OCI-LY1 (cell line): ENCODE data around the gene MRRF.

Experiments used
- H2AFZ ChIP-seq: fragments of 200-600 bp; sonication (generic), shearing (Covaris generic); 2 replicates; pipeline ENCODE4 v1.6.0; 2014; ENCODE audit warnings: antibody characterized with exemption, mild to moderate bottlenecking, low read length
- H3F3A ChIP-seq: fragments of 200-600 bp; sonication (generic), shearing (Covaris generic); 2 replicates; pipeline ENCODE4 v1.6.0; 2014; ENCODE audit warnings: mild to moderate bottlenecking, antibody characterized with exemption, low read length, moderate library complexity; ENCODE audit not compliant: insufficient read depth
- H3K27ac ChIP-seq: fragments of 200-600 bp; sonication (generic); 2 replicates; pipeline ENCODE4 v1.5.1; 2014; ENCODE audit warnings: low read length, mixed run types, mild to moderate bottlenecking, low read depth; ENCODE audit not compliant: poor library complexity, severe bottlenecking
- H3K27me3 ChIP-seq: fragments of 200-600 bp; sonication (generic); 2 replicates; pipeline ENCODE4 v1.6.0; 2014; ENCODE audit warnings: antibody characterized with exemption, mild to moderate bottlenecking, low read length, moderate library complexity; ENCODE audit not compliant: insufficient read depth
- H3K36me3 ChIP-seq: fragments of 200-600 bp; sonication (generic); 2 replicates; pipeline ENCODE4 v1.6.1; 2014; ENCODE audit warnings: mild to moderate bottlenecking, antibody characterized with exemption, low read length, moderate library complexity, mixed read lengths; ENCODE audit not compliant: insufficient read depth
- H3K4me1 ChIP-seq: fragments of 200-600 bp; sonication (generic); 2 replicates; pipeline ENCODE4 v1.5.1; 2014; ENCODE audit warnings: mild to moderate bottlenecking, low read length, moderate library complexity; ENCODE audit not compliant: insufficient read depth, severe bottlenecking
- H3K4me2 ChIP-seq: fragments of 200-600 bp; sonication (generic), shearing (Covaris generic); 2 replicates; pipeline ENCODE4 v1.6.1; 2014; ENCODE audit warnings: low read length
- H3K4me3 ChIP-seq: fragments of 200-600 bp; sonication (generic); 2 replicates; pipeline ENCODE4 v1.5.1; 2014; ENCODE audit warnings: low read length, low read depth, mild to moderate bottlenecking, mixed read lengths; ENCODE audit not compliant: poor library complexity, severe bottlenecking
- H3K79me2 ChIP-seq: fragments of 200-600 bp; shearing (Covaris generic); 2 replicates; pipeline ENCODE4 v1.6.1; 2016; ENCODE audit warnings: mixed run types, low read length, mixed read lengths; ENCODE audit not compliant: insufficient read depth
- H3K9ac ChIP-seq: fragments of 200-600 bp; sonication (generic), shearing (Covaris generic); 2 replicates; pipeline ENCODE4 v1.6.1; 2014; ENCODE audit warnings: mild to moderate bottlenecking, low read length, mixed read lengths
- H3K9me2 ChIP-seq: fragments of 200-600 bp; sonication (generic), shearing (Covaris generic); 2 replicates; pipeline ENCODE4 v1.6.1; 2014; ENCODE audit warnings: low read depth, mild to moderate bottlenecking, low read length, mixed read lengths
- H3K9me3 ChIP-seq: fragments of 200-600 bp; shearing (Covaris generic); 2 replicates; pipeline ENCODE4 v1.6.1; 2014; ENCODE audit warnings: low read length, mixed read lengths
- H4K20me1 ChIP-seq: fragments of 200-600 bp; sonication (generic), shearing (Covaris generic); 2 replicates; pipeline ENCODE4 v1.6.0; 2016; ENCODE audit warnings: mild to moderate bottlenecking, low read length; ENCODE audit not compliant: insufficient read depth
- EZH2 ChIP-seq: fragments of 200-600 bp; sonication (generic), shearing (Covaris generic); IDR thresholded peaks from 2 replicates; pipeline ENCODE4 v1.8.0; 2017; ENCODE audit warnings: borderline replicate concordance, mixed run types, mild to moderate bottlenecking, antibody characterized with exemption, low read length, moderate library complexity, mixed read lengths
- TF ChIP-seq, protein P1 (sequence below): fragments of 200-600 bp; sonication (generic), shearing (Covaris generic); IDR thresholded peaks from 2 replicates; pipeline ENCODE4 v1.5.1; 2017; ENCODE audit warnings: mild to moderate bottlenecking, antibody characterized with exemption, low read length, moderate library complexity, mixed read lengths

MRRF gene

DNA sequence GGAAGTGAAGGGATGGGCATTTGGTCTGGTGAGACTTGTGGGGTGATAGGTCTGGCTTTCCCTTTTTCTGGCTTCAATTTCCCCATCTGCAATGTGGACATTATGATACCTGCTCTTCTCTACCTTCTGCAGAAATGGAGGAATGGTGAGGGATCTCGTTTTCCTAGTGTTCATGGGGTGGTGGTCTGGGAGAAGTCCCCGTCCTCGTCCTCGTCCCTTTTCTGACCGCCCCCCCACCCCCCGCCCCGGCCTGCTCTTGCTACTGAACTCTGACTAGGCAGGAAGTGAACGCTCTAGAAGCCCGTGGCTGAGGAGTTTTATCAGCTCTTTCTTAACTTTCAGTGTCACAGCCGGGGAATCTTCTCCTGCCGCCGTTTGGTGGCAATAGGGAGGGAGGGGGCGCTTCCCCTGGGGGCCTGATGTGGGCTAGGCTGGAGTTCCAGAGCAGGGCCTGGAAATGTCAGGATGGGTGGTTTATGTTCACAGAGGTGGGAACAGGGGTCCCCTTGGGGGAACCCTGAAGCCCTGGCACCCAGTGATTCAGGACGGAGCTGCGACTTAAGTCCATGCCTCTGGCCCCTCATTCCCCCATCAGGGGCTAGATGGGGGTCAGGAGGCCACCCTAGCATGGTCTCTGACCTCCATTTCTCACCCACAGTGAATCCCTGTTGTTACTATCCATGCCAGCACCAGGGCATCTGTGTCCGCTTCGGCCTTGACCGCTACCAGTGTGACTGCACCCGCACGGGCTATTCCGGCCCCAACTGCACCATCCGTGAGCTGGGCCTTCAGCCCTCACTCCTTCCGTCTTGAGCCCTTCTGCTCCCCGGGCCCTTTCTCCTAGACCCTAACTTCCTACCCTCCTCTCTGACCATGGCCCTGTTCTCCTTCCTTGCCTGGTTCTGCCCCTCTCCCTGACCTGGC lies 112.8 kb downstream of the MRRF start:
- Histone ChIP-seq H3K9me2 (no peaks in the 10 kb centered on the region), H3K79me2 (no peaks in the 10 kb centered on the region), H4K20me1 (no peaks in the 10 kb centered on the region), H3F3A (no peaks in the 10 kb centered on the region), H3K9me3 (peaks cover 9% of the 10 kb centered on the region), H3K9ac (no peak overlapping the region), H3K27ac (no peak overlapping the region), H3K4me3 (no peak overlapping the region), H3K4me2 (no peak overlapping the region), H3K36me3 (no peaks in the 10 kb centered on the region), H2AFZ (no peak overlapping the region), H3K27me3 (peaks cover 6% of the 10 kb centered on the region), H3K4me1 (no peaks in the 10 kb centered on the region)
- no peak for TF ChIP-seq EZH2
- TF ChIP-seq, protein P1, sequence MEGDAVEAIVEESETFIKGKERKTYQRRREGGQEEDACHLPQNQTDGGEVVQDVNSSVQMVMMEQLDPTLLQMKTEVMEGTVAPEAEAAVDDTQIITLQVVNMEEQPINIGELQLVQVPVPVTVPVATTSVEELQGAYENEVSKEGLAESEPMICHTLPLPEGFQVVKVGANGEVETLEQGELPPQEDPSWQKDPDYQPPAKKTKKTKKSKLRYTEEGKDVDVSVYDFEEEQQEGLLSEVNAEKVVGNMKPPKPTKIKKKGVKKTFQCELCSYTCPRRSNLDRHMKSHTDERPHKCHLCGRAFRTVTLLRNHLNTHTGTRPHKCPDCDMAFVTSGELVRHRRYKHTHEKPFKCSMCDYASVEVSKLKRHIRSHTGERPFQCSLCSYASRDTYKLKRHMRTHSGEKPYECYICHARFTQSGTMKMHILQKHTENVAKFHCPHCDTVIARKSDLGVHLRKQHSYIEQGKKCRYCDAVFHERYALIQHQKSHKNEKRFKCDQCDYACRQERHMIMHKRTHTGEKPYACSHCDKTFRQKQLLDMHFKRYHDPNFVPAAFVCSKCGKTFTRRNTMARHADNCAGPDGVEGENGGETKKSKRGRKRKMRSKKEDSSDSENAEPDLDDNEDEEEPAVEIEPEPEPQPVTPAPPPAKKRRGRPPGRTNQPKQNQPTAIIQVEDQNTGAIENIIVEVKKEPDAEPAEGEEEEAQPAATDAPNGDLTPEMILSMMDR, result no peak

- Histone ChIP-seq H3F3A (no peaks in the 10 kb centered on the region), H3K9me2 (no peaks in the 10 kb centered on the region), H3K9me3 (peaks cover 9% of the 10 kb centered on the region), H3K79me2 (no peaks in the 10 kb centered on the region), H3K9ac (no peak overlapping the region), H3K27ac (no peak overlapping the region), H3K4me2 (no peak overlapping the region), H3K36me3 (no peaks in the 10 kb centered on the region), H4K20me1 (no peaks in the 10 kb centered on the region), H3K27me3 (peaks cover 6% of the 10 kb centered on the region), H2AFZ (no peak overlapping the region), H3K4me3 (no peak overlapping the region), H3K4me1 (no peaks in the 10 kb centered on the region)
- no peak for TF ChIP-seq EZH2
- TF ChIP-seq, protein P1, result no peak
Observed at GRCh38 chr9:122378236-122378635, 113.6 kb downstream of the MRRF start.

DNA sequence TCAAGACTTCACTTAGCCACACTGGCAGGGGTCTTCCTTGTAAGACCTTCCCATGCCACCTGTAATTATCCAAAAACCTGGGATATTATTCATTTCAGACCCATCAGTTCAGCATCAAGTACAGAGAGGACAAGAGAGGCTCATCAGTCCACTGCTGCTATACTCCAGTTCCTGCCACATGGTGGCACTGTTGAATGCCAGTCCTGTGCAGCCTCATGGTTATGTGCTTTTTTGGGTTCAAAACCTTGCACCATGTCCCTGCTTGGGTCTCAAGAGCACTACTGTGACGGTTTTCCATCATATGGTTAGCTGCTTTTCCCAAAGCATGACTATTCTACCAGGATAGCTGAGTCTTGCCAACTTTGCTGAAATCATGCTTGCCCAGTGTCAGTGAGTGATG lies 114.7 kb downstream of the MRRF start:
- Histone ChIP-seq H3K27me3 (peaks cover 6% of the 10 kb centered on the region), H2AFZ (no peak overlapping the region), H3K27ac (no peak overlapping the region), H3K4me2 (no peak overlapping the region), H3F3A (no peaks in the 10 kb centered on the region), H3K4me1 (no peaks in the 10 kb centered on the region), H3K9me3 (peaks cover 9% of the 10 kb centered on the region), H4K20me1 (no peaks in the 10 kb centered on the region), H3K79me2 (no peaks in the 10 kb centered on the region), H3K4me3 (no peak overlapping the region), H3K9me2 (no peaks in the 10 kb centered on the region), H3K36me3 (no peaks in the 10 kb centered on the region), H3K9ac (no peak overlapping the region)
- TF ChIP-seq EZH2, result no peak
- TF ChIP-seq, protein P1, result peak; percentile 64; the same call in 1 of the 2 replicates
